K562 (cell line): ENCODE measurements around the gene DLG4. TPM values are rescaled to one million over a fixed set of nuclear protein-coding genes. Genes with fewer than 3 reads are reported as not detected.
A peak's percentile ranks its signal among the peaks of the same experiment; 100 is the strongest.

ENCODE experiments used
- ASH1L ChIP-seq: fragments of 450-650 bp; IDR thresholded peaks from 2 replicates; pipeline ENCODE4 v1.6.1; 2018; ENCODE audit warnings: borderline replicate concordance, mild to moderate bottlenecking, low read depth; ENCODE audit not compliant: partially characterized antibody
- CHD2 ChIP-seq: IDR thresholded peaks from 2 replicates; pipeline ENCODE4 v1.6.1; 2011; ENCODE audit warnings: low read depth, low read length
- EGR1 ChIP-seq: fragments of 450-650 bp; conservative IDR thresholded peaks from 2 replicates; pipeline ENCODE4 v1.6.1; 2017; ENCODE audit warnings: mild to moderate bottlenecking
- HDAC8 ChIP-seq: fragments of 450-650 bp; IDR thresholded peaks from 2 replicates; pipeline ENCODE4 v1.6.1; 2016; ENCODE audit warnings: mild to moderate bottlenecking, missing genetic modification characterization, moderate library complexity, missing compliant biosample characterization
- HOXB6 ChIP-seq: fragments of 250-450 bp; sonication (Bioruptor Pico); IDR thresholded peaks from 2 replicates; pipeline ENCODE4 v1.5.1; 2022; ENCODE audit warnings: mild to moderate bottlenecking, borderline replicate concordance
- JUN ChIP-seq, 2 experiments: sonication (generic) in 1 of 2; formaldehyde crosslinking in 1 of 2; IDR thresholded peaks; 2 replicates each; pipeline versions ENCODE4 v1.6.1 to v1.8.0; 2012 to 2022; ENCODE audit warnings: borderline replicate concordance in 2 of 2, mild to moderate bottlenecking in 2 of 2, improper control_type of control experiment in 1 of 2, low read depth in 1 of 2, low read length in 1 of 2, missing genetic modification reagents in 1 of 2
- LCOR ChIP-seq: sonication (generic); formaldehyde crosslinking; IDR thresholded peaks from 2 replicates; pipeline ENCODE4 v1.8.0; 2022; ENCODE audit warnings: mild to moderate bottlenecking, missing genetic modification reagents
- NEUROD1 ChIP-seq: fragments of 150-350 bp; IDR thresholded peaks from 2 replicates; pipeline ENCODE4 v1.6.1; 2014; ENCODE audit warnings: borderline replicate concordance, low read length, low read depth; ENCODE audit not compliant: partially characterized antibody
- NR2F6 ChIP-seq: fragments of 450-650 bp; formaldehyde crosslinking; IDR thresholded peaks from 2 replicates; pipeline ENCODE4 v1.4.0; 2020; ENCODE audit warnings: mild to moderate bottlenecking
- NUFIP1 ChIP-seq: fragments of 450-650 bp; IDR thresholded peaks from 2 replicates; pipeline ENCODE4 v1.6.1; 2018; ENCODE audit not compliant: partially characterized antibody
- SMARCA4 ChIP-seq: fragments of 450-650 bp; IDR thresholded peaks from 2 replicates; pipeline ENCODE4 v1.6.1; 2016
- USF1 ChIP-seq: sonication (generic); formaldehyde crosslinking; IDR thresholded peaks from 2 replicates; pipeline ENCODE4 v1.9.0; 2022; ENCODE audit warnings: mild to moderate bottlenecking, missing genetic modification reagents
- ZNF232 ChIP-seq: sonication (generic); formaldehyde crosslinking; IDR thresholded peaks from 2 replicates; pipeline ENCODE4 v1.8.0; 2022; ENCODE audit warnings: mild to moderate bottlenecking, missing genetic modification reagents
- ZNF282 ChIP-seq: sonication (generic); formaldehyde crosslinking; IDR thresholded peaks from 2 replicates; pipeline ENCODE4 v1.8.1; 2023; ENCODE audit warnings: missing genetic modification reagents
- ZNF507 ChIP-seq: conservative IDR thresholded peaks from 2 replicates; pipeline ENCODE4 v1.6.1; 2017; ENCODE audit warnings: missing genetic modification characterization, missing compliant biosample characterization
- ZNF561 ChIP-seq: fragments of 450-650 bp; formaldehyde crosslinking; conservative IDR thresholded peaks from 2 replicates; pipeline ENCODE4 v1.4.0; 2020; ENCODE audit warnings: mild to moderate bottlenecking, moderate library complexity
- ZNF75A ChIP-seq: fragments of 450-650 bp; formaldehyde crosslinking; IDR thresholded peaks from 2 replicates; pipeline ENCODE4 v1.4.0; 2020; ENCODE audit warnings: mild to moderate bottlenecking
- polyA plus RNA-seq, 8 experiments: library from polyadenylated mRNA; depleted of rRNA in 4 of 8; stranded (reverse) in 5 of 8; unstranded in 3 of 8; fragments of >200 nt; fragmentation: Nextera tagmentation in 2 of 8; fragmentation: Illumina TruSeq in 1 of 8; extraction: Ambion mirVana in 2 of 8; extraction: Trizol in 1 of 8; gene quantifications; 2 replicates each; pipeline versions ENCODE4 v1.2.1 to v1.2.3, GENCODE V29; 2011 to 2014; ENCODE audit warnings: inconsistent platforms in 1 of 8, missing spikeins in 1 of 8
- total RNA-seq, 7 experiments: library from RNA; depleted of rRNA in 6 of 7; stranded (reverse); fragments of >200 nt in 6 of 7; fragmentation: Illumina TruSeq in 2 of 7; extraction: Trizol in 2 of 7; gene quantifications; 2 replicates each; pipeline versions ENCODE4 v1.2.1 to v1.2.3, GENCODE V29; 2011 to 2021; ENCODE audit warnings: low replicate concordance in 1 of 7
- TF ChIP-seq, protein P1 (sequence below): fragments of 150-350 bp; conservative IDR thresholded peaks from 2 replicates; pipeline ENCODE4 v1.6.1; 2014; ENCODE audit warnings: low read length
- TF ChIP-seq, protein P2 (sequence below): sonication (generic); formaldehyde crosslinking; IDR thresholded peaks from 2 replicates; pipeline ENCODE4 v1.8.0; 2022; ENCODE audit warnings: missing genetic modification reagents, mild to moderate bottlenecking, moderate library complexity, borderline replicate concordance
- TF ChIP-seq, protein P3 (sequence below): fragments of 450-650 bp; conservative IDR thresholded peaks from 2 replicates; pipeline ENCODE4 v1.6.1; 2016; ENCODE audit warnings: missing genetic modification characterization, low read depth, mild to moderate bottlenecking, control low read depth, missing compliant biosample characterization

Gene DLG4
- total and polyA plus RNA-seq, 9 of the 15 experiments (the other 6 are each of a cell fraction or from before 2014, with no cell fraction given), result 0.03 to 12.0 (median 4.1) TPM

DNA sequence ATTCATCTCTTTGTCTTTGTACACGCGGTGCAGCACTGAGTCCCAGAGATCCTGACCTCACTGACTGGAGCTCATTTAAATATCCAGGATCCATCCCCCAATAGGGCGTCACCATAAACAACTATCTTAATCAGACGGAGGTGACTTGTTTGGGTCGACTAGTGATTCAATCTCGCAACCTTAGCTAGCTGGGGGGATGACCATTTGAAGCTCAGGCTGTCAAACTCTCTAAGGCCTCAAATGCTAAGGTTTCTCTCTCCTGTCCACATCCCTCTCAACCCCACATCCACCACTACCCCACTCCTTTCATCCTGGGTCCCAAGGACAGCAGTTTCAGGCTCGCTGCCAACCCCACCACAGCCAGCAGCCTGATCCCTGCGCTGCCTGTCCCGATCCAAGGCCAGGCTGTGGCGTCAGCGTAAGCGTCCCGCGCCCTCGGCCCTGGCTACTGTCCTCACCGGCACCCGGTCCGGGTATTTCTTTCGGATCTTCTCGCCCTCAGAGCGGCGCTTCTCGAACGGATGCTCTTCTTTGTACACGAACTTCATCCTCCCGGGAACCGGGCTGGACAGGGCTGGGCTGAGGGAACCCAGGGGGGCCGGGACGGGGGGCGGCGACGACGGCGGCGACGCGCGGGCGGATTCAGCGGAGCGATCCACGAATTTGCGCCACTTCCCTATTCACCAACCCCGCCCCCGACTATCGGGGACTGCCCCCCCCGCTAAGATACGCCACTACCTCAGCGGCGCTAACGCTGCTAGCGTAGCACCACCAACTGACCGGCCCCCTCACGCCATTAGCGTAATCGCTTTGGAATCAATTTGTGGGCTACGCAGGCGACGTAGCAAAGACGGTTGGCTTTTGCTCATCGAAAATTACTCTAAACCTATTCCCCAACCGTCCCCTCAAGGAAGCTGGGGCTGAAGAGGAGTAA is 22.4 kb upstream of the DLG4 start, which contains the start of gene GABARAP (continued):
- TF ChIP-seq, protein P1, sequence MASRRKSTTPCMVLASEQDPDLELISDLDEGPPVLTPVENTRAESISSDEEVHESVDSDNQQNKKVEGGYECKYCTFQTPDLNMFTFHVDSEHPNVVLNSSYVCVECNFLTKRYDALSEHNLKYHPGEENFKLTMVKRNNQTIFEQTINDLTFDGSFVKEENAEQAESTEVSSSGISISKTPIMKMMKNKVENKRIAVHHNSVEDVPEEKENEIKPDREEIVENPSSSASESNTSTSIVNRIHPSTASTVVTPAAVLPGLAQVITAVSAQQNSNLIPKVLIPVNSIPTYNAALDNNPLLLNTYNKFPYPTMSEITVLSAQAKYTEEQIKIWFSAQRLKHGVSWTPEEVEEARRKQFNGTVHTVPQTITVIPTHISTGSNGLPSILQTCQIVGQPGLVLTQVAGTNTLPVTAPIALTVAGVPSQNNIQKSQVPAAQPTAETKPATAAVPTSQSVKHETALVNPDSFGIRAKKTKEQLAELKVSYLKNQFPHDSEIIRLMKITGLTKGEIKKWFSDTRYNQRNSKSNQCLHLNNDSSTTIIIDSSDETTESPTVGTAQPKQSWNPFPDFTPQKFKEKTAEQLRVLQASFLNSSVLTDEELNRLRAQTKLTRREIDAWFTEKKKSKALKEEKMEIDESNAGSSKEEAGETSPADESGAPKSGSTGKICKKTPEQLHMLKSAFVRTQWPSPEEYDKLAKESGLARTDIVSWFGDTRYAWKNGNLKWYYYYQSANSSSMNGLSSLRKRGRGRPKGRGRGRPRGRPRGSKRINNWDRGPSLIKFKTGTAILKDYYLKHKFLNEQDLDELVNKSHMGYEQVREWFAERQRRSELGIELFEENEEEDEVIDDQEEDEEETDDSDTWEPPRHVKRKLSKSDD, result no peak
- TF ChIP-seq EGR1 (peak; percentile 83), ZNF232 (CRISPR knock-in tag) (no peak), USF1 (no peak), SMARCA4 (no peak), JUN (IDR thresholded peaks at IDR 0.05; ENCODE audit: borderline replicate concordance, low read depth, low read length) (no peak), JUN (CRISPR knock-in tag; IDR thresholded peaks at IDR 0.05; ENCODE audit: borderline replicate concordance) (no peak), HOXB6 (CRISPR knock-in tag) (no peak), HDAC8 (tag) (no peak), ZNF561 (no peak), CHD2 (peak; percentile 16; the same call in 1 of the 2 replicates), ZNF75A (CRISPR knock-in tag) (no peak), NUFIP1 (no peak), LCOR (no peak), ZNF507 (tag) (no peak), NR2F6 (CRISPR knock-in tag) (0 out of 2 replicates have a peak, but pooled peaks have one; percentile 32), ZNF282 (CRISPR knock-in tag) (no peak), NEUROD1 (no peak), ASH1L (no peak)
- TF ChIP-seq, protein P2, sequence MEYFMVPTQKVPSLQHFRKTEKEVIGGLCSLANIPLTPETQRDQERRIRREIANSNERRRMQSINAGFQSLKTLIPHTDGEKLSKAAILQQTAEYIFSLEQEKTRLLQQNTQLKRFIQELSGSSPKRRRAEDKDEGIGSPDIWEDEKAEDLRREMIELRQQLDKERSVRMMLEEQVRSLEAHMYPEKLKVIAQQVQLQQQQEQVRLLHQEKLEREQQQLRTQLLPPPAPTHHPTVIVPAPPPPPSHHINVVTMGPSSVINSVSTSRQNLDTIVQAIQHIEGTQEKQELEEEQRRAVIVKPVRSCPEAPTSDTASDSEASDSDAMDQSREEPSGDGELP (CRISPR knock-in tag), result peak; percentile 53
- TF ChIP-seq, protein P3, sequence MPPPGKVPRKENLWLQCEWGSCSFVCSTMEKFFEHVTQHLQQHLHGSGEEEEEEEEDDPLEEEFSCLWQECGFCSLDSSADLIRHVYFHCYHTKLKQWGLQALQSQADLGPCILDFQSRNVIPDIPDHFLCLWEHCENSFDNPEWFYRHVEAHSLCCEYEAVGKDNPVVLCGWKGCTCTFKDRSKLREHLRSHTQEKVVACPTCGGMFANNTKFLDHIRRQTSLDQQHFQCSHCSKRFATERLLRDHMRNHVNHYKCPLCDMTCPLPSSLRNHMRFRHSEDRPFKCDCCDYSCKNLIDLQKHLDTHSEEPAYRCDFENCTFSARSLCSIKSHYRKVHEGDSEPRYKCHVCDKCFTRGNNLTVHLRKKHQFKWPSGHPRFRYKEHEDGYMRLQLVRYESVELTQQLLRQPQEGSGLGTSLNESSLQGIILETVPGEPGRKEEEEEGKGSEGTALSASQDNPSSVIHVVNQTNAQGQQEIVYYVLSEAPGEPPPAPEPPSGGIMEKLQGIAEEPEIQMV (tag), result no peak
